Uterus (tissue), 2 donors: ENCODE data around the gene AGBL4.

Source experiments
- CTCF ChIP-seq, 4 experiments: fragments of 200-600 bp in 2 of 4; fragments of 450-650 bp in 2 of 4; sonication (generic) in 2 of 4; IDR thresholded peaks; one replicate each; pipeline ENCODE4 v1.5.1; 2016 to 2019; ENCODE audit warnings: antibody characterized with exemption in 4 of 4, mild to moderate bottlenecking in 2 of 4, moderate library complexity in 1 of 4
- POLR2A ChIP-seq, 2 donors: fragments of 450-650 bp; IDR thresholded peaks; one replicate each; pipeline ENCODE4 v1.6.1; 2016; ENCODE audit warnings: antibody characterized with exemption in 2 of 2, mild to moderate bottlenecking in 1 of 2, moderate library complexity in 1 of 2

GRCh38 chr1:49364676-49365075 lies 659.1 kb downstream of the AGBL4 start:
- TF ChIP-seq CTCF (IDR thresholded peaks at IDR 0.05) (no peak), POLR2A (IDR thresholded peaks at IDR 0.05) (no peak)
